Dermis microvascular lymphatic vessel endothelial cell (primary cell): ENCODE measurements around the gene PLEKHA5. TPM values are rescaled to one million over a fixed set of nuclear protein-coding genes. Genes with fewer than 3 reads are reported as not detected.
"Not testable (repeated sequence)": the region's sequence is repeated elsewhere in the genome, so short reads cannot be mapped to it uniquely, and the experiment has no call there.

Experiments
- DNase-seq, 2 donors: peaks; one replicate each; pipeline versions ENCODE4 v3.0.0 to v3.0.0-alpha.2; 2010; ENCODE audit warnings: low read depth in 2 of 2
- total RNA-seq: library from RNA; depleted of rRNA; stranded (reverse); fragments of >200 nt; gene quantifications from 2 replicates; pipeline ENCODE4 v1.2.1, GENCODE V29; 2014

Gene PLEKHA5
- total RNA-seq, 1 donor from 2014 or later: 6.3 TPM

DNA sequence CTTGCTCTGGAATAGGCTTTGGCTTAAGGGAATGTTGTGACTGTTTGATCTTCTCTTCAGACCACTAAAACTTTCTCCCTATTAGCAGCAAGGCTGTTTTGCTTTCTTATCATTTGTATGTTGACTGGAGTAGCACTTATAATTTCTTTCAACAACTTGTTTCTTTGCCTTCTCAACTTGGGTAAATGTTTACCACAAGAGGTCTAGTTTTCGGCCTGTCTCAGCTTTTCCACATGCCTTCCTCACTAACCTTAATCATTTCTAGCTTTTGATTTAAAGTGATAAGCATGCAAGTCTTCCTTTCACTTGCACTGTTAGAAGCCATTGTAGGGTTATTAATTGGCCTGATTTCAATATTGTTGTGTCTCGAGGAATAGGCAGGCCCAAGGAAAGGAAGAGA is 183.1 kb downstream of the PLEKHA5 start:
- DNase-seq: no peak

- peak in 1 of 2 donors; percentile 45 for DNase-seq
These were observed 186.9 kb downstream of the PLEKHA5 start for GRCh38 chr12:19316425-19316824.

DNA sequence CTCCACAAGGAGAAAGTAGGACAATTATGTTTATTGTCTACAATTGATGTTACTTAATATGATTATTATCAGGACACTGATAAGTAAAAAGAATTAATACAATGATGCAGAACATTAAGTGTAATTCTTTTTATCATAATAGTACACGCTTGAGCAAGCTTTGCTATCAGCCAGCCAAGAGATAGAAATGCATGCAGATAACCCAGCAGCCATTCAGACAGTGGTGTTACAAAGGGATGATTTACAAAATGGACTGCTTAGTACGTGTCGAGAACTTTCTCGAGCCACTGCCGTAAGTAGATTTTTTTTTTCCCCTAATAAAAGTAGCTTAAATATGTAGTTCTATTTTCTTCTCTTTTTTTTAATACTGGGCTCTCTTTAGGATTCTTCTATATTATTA is 192.8 kb downstream of the PLEKHA5 start:
- DNase-seq: no peak

DNA sequence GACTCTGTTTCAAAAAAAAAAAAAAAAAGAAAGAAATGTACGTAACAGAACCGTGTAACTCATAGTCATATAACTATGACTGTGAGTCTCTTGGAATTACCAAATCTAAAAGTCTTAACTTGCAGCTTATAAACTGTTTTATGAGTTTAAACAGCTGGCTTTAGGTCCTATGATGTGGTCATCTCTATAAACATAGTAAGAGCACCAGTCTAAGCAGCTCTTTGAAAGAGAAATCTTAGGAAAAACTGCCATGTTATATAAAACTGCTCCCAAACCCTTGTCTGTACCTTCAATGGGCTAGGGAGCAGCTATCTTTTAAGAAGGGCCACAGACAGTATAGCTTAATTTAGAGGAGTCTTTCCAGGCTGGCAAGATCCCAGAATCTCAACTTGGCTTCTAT is 194.3 kb downstream of the PLEKHA5 start:
- DNase-seq: no peak

- DNase-seq: no peak
These were observed 196.6 kb downstream of the PLEKHA5 start for GRCh38 chr12:19326102-19326501.

DNA sequence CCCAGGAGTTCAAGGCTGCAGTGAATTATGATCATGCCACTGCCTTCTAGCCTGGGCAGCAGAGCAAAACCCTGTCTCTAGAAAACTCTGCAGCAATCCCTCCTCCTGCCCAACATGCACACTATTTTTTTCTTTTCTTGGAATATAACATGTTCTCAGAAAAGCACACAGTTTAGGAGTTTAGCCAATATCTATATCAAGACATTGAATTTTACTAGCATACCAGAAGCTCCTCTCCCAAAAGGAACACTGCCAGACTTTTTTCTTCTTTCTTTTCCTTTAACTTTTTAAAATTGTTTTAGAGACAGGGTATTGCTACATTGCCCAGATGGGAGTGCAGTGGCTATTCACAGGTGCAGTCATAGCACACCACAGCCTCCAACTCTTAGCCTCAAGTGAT is 202.7 kb downstream of the PLEKHA5 start:
- no peak for DNase-seq

DNA sequence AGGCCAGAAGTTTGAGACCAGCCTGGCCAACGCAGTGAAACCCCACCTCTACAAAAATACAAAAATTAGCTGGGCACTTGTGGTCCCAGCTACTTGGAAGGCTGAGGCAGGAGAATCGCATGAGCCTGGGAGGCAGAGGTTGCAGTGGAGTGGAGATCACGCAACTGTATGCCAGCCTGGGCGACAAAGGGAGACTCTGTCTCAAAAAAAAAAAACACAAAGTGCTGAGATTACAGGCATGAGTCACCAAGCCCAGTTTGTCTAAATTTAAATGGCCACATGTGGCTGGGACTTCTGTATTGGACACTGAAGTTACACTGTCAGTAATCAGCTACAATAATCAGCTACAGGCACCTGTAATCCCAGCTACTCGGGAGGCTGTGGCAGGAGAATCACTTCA is 208.9 kb downstream of the PLEKHA5 start:
- no peak for DNase-seq

DNA sequence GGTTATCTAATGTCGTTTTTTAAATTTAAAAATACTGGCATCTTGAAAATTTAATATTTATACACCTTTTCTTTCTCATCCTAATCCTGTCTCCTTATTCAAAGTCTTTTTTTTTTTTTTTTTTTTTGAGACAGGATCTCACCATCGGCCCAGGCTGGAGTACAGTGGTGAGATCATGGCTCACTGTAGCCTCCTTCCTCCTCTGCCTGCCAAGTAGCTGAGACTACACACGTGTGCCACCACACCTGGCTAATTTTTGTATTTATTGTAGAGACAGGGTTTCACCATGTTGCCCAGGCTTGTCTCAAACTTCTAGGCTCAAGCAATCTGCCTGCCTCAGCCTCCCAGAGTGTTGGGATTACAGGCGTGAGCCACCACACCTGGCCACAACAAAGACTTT is 221.3 kb downstream of the PLEKHA5 start:
- not testable (repeated sequence) for DNase-seq

GRCh38 chr12:19351346-19351745 is 221.8 kb downstream of the PLEKHA5 start:
- no peak for DNase-seq

- no peak for DNase-seq
These were observed 240.2 kb downstream of the PLEKHA5 start for GRCh38 chr12:19369691-19370148.

DNA sequence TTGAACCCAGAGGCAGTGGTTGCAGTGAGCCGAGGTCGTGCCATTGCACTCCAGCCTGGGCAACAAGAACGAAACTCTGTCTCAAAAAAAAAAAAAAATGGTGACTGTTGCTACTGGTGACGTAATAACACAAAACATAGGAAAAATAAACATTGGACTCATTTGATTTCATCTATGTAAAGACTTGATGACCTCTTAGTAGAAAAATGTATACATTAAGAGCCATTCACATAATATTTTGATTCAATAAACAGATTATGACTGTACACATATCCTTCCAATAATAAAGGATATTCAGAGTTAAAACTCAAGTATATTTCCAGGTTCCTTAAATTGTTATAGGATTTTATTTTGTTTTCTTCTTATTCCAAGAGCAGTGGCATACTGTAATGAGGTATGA is 244.1 kb downstream of the PLEKHA5 start:
- peak in 1 of 2 donors; percentile 3 for DNase-seq

DNA sequence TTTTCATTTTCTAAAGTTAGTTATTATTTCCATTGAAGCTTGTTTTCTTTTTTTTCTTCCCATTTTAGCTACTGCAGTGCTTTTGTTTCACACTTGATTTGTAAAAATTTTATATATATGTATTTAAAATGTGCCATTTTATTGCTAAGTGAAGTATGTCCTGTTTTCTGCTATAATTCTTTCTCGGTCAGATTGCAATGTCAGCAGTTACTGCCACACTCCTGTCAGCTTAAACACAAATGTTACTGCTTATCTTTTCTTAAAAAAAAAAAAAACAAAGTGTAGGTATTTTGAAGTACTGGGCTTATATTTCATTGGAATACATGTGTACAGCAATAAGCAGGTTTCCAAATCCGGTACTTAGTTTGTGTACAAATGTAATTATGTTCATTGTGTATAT is 246.4 kb downstream of the PLEKHA5 start:
- DNase-seq: no peak

DNA sequence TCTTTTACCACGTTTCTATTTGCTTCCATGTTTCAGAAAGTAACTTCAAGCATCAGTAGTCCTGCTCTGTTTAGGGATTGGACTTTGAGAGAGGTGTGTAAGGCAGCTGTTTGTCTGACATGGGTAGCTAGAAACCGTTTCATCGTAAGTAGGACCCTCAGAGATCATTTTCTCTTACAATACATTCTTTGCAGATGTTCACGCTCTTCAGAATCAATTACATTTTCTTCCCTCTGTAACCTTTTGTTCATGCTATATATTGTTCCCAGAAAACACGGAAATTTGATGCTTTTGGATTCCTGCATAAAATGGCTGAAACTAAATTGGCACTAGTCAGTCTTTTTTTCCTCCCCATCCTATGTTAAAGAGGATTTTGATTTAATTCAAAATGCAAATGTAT is 247.2 kb downstream of the PLEKHA5 start:
- DNase-seq: no peak

DNA sequence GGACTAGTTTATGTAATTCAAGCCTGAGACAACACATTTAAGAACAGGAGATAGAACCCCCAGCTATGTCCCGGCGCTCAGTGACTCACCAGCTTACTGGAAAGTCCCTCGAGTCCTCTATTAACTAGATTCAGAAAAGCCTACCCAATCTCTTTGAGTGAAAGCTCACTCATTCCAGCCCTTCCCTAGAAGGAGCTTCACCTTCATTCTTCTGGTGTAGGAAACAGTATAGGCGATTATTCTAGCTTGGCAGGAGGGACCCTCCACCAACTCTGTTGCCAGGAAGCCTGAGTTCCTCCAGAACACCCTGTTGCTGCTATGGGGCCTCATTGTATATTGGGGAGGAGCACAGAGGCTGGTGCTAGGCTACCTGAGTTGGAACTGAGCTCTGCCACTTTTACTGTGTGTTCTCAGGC is 252.6 kb downstream of the PLEKHA5 start:
- peak in 1 of 2 donors; percentile 83 for DNase-seq

- DNase-seq: no peak
These were observed 253.0 kb downstream of the PLEKHA5 start for GRCh38 chr12:19382563-19382962.

GRCh38 chr12:19387161-19387560 is 257.6 kb downstream of the PLEKHA5 start:
- no peak for DNase-seq

GRCh38 chr12:19388131-19388549 is 258.6 kb downstream of the PLEKHA5 start:
- no peak for DNase-seq

DNA sequence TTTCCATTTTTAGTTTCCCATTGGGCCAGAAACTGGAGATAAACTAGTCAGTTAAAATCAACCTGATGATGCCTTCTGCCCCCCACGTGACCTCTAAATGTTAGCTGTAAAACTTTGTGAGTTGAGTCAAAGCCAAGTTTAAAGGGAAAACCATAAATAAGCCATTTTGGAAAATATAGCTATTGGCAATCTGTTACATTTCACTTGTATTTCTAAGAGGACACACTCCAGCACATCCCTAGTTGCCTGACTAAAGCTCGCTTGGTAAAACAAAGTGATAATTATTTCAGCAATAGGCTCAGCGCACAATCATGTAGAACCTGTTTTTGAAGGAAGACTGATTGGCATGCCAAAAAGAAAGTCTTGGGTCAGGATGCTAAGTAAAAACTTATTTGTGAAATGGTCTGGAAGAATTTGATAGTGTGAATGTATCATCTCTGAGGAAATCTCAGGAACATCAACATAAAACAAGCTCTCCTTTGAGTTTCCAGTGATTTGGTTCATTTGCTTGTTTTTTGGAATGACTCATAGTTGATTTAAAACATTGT is 260.6 kb downstream of the PLEKHA5 start:
- no peak for DNase-seq

GRCh38 chr12:19392644-19393043 is 263.1 kb downstream of the PLEKHA5 start:
- not testable (repeated sequence) for DNase-seq

GRCh38 chr12:19394385-19394784 is 264.9 kb downstream of the PLEKHA5 start:
- DNase-seq: no peak

GRCh38 chr12:19397534-19397933 is 268.0 kb downstream of the PLEKHA5 start:
- DNase-seq: no peak

DNA sequence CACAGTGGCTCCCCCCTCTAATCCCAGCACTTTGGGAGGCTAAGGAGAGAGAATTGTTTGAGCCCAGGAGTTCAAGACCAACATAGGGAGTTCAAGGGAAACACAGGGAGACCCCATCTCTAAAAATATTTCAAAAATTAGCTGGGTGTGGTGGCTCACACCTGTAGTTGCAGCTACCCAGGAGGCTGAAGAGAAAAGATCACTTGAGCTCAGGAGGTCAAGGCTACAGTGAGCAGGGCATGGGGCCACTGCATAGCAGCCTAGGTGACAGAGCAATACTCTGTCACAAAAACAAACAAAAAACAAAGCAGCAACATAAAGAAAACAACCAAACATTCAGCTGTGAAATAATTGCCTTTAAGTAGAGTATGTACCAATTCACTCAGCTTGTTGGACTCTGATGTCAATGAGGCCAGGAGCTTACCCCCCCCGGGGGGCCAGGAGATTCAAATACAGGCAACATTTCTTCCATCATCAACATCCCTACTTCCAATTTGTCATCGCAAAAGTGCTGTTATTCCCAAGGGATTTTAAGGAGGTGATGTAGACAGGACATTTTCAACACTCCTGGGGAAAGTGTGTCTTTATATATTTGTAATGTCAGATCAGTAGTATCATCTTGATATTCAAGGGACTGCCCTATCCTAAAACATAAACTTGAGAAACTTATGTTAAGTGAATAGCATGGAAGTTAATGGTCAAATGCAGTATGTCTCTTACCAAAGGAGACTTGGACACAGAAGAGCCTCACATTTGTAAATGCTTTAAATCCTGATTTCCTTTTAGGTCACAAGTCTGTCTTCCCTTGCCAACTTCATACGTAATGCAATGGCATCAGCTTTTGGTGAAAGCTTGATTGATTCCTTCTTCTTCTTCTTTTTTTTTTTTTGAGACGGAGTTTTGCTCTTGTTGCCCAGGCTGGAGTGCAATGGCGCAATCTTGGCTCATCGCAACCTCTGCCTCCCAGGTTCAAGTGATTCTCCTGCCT is 269.1 kb downstream of the PLEKHA5 start:
- DNase-seq: no peak
